ENCODE measurements around the gene RGSL1.
"Not testable (repeated sequence)": the region's sequence is repeated elsewhere in the genome, so short reads cannot be mapped to it uniquely, and the experiment has no call there.

The RGSL1 gene

GRCh38 chr1:182447124-182447523, 2.8 kb upstream of the RGSL1 start:
- not testable (repeated sequence) for DNase-seq

- no peak for DNase-seq
Measured at GRCh38 chr1:182447660-182448059, 2.3 kb upstream of the RGSL1 start.

- DNase-seq = no peak
Measured at GRCh38 chr1:182453631-182454030, 3.7 kb downstream of the RGSL1 start.

- no peak for DNase-seq
Measured at GRCh38 chr1:182457844-182458243, 7.9 kb downstream of the RGSL1 start.

GRCh38 chr1:182459949-182460348, 10.0 kb downstream of the RGSL1 start:
- no peak for DNase-seq

GRCh38 chr1:182460550-182460951, 10.6 kb downstream of the RGSL1 start:
- DNase-seq = no peak

GRCh38 chr1:182473556-182473955, 23.6 kb downstream of the RGSL1 start:
- no peak for DNase-seq

- no peak for DNase-seq
Measured at GRCh38 chr1:182476625-182477024, 26.7 kb downstream of the RGSL1 start.

- no peak for DNase-seq
Measured at GRCh38 chr1:182478238-182478637, 28.3 kb downstream of the RGSL1 start.

- DNase-seq = no peak
Measured at GRCh38 chr1:182484067-182484466, 34.1 kb downstream of the RGSL1 start.

- DNase-seq = peak; percentile 84
Measured at GRCh38 chr1:182484531-182485257, 34.7 kb downstream of the RGSL1 start.

- DNase-seq = no peak
Measured at GRCh38 chr1:182485861-182486260, 35.9 kb downstream of the RGSL1 start.

GRCh38 chr1:182488803-182489202, 38.9 kb downstream of the RGSL1 start:
- no peak for DNase-seq

GRCh38 chr1:182493063-182493462, 43.1 kb downstream of the RGSL1 start:
- no peak for DNase-seq

- no peak for DNase-seq
Measured at GRCh38 chr1:182495002-182495401, 45.1 kb downstream of the RGSL1 start.

GRCh38 chr1:182495693-182496092, 45.7 kb downstream of the RGSL1 start:
- DNase-seq = no peak

GRCh38 chr1:182507685-182508084, 57.7 kb downstream of the RGSL1 start:
- no peak for DNase-seq

- no peak for DNase-seq
Measured at GRCh38 chr1:182515556-182515955, 65.6 kb downstream of the RGSL1 start.

- DNase-seq = no peak
Measured at GRCh38 chr1:182520736-182521135, 70.8 kb downstream of the RGSL1 start.

- no peak for DNase-seq
Measured at GRCh38 chr1:182525342-182525741, 75.4 kb downstream of the RGSL1 start.

GRCh38 chr1:182527680-182528079, 77.7 kb downstream of the RGSL1 start:
- no peak for DNase-seq

GRCh38 chr1:182528206-182528605, 78.3 kb downstream of the RGSL1 start:
- DNase-seq = not testable (repeated sequence)

- DNase-seq = no peak
Measured at GRCh38 chr1:182533896-182534295, 84.0 kb downstream of the RGSL1 start.

GRCh38 chr1:182549346-182549745, 99.4 kb downstream of the RGSL1 start:
- DNase-seq = no peak

- no peak for DNase-seq
Measured at GRCh38 chr1:182549811-182550210, 99.9 kb downstream of the RGSL1 start.

Data from NCI-H1436 treated with DMSO at 0.1 percent for 48 hours (cell line).